GM18519 (cell line): ENCODE measurements around the gene ARMC8.

Experiments used
- ATAC-seq: cut with Tn5 transposase; IDR thresholded peaks from one replicate; pipeline ENCODE4 v1.9.1; 2021; ENCODE audit warnings: mild to moderate bottlenecking, moderate library complexity; ENCODE audit not compliant: unreplicated experiment, low FRiP score

Gene ARMC8

GRCh38 chr3:138197524-138197923 is 10.4 kb downstream of the ARMC8 start:
- ATAC-seq: no peak

DNA sequence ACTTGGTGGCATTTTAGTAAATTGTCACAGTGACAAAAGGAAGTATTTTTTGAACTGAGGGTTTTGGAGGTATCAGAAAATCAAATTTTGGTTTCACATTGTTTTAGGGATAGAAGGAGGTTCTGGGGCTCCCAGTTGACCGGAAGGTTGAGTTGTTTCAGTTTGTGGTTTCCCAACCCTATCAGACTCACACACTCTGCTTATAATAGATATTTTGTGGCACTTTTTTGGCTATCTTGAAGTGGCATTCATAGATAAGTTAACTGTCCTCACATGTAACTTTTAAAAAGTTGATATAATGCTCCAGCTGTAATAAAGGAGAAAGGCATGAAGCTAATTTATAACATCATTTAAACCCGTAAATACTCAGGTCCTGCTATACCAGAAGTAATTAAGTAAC is 12.8 kb downstream of the ARMC8 start:
- no peak for ATAC-seq

GRCh38 chr3:138200424-138200823 is 13.3 kb downstream of the ARMC8 start:
- no peak for ATAC-seq

DNA sequence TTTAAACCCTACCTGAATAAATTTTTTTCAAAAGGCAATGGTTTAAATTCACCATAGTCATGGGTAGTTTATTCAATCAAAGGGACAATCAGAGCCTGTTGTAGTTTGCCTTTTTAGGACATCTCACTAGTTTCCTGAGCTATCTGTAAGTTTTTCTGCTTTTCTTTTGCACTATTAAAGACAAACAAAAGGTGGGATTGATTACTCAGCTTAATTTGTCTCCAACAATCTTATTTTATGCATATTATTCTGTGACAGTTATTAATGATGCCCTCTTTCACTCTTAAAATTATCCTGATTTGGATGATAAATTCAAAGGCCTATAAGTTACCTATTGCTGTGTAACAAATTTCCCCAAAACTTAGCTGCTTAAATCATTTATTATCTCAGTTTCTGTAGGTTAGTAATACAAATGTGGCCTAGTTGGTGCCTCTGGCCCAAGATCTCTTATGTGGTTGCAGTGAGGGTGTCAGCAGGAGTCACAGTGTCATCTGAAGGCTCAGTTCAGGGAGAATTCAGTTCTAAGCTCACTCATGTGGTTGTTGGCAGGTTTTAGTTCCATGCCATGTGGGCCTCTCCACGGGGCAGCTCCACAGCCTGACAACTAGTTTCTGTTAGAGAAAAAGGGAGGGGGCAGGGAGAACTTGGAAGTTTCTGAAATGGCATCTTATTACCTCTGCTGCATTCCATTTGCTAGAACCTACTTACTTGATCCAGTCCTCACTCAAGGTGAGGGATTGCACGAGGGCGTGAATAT is 16.0 kb downstream of the ARMC8 start:
- no peak for ATAC-seq

GRCh38 chr3:138203938-138204337 is 16.8 kb downstream of the ARMC8 start:
- ATAC-seq: no peak

GRCh38 chr3:138205527-138205926 is 18.4 kb downstream of the ARMC8 start:
- no peak for ATAC-seq

DNA sequence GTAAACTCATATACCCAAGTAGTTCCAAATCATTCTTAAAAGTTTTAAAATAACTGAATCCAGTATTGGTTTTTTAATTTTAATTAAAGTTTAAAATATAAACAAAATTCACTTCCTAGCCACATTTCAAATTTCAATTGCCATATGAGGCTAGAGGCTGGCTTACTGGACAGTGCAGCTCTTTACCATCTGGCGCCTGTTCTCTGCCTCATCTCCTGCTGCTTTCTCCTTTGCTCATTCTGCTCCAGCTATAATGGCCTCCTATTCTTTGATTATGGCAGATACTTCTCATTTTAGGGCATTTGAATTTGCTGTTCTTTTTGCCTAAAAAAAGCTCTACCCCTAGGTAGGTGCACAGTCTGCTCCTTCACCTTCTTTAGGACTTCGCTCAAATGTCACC is 19.1 kb downstream of the ARMC8 start:
- ATAC-seq: no peak

GRCh38 chr3:138210528-138210927 is 23.4 kb downstream of the ARMC8 start:
- ATAC-seq: no peak

DNA sequence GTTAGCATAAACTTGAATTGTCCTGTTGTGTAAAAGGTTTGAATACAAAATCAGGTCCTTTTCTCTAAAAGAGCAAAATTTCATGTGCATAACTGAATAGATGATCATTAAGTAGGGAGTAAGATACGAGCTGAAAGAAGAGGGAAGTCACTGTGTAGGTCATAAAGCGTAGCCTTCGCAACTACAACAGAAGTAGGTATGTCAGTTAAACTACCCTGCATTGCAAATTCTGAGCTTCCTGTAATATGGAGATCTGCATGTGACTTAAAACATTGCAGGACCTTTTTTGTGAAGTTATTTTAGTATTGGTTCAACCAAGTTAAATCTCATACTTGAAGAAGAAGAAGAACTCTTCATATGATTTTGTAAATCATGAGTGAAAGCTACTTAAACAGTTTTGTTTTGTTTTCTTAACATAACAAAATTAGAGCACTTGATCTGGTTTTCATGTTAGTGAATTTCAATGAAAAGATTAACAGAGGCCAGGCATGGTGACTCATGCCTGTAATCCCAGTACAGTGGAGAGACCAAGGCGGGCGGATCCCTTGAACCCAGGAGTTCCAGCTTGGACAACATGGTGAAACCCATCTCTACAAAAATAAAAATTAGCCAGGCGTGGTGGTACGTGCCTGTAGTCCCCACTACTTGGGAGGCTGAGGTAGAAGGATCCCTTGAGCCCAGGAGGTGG is 26.4 kb downstream of the ARMC8 start:
- no peak for ATAC-seq

DNA sequence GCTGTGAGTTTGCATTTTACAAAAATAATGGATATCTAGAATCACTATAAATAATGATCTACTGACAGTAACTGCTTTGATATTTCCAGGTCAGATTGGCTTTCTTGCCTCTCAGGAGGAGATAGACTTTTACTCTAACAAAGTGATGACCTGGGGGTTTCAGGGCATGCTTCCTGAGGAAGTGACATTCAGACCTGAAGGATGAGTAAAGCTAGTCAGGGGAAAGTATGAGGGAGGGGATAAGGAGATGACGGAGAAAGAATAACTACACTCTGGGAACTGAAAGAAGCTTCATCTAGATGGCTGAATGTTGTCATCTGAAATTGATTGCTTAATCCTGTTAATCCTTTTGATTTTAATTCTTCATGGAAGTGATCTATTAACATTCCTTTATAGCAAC is 32.2 kb downstream of the ARMC8 start:
- no peak for ATAC-seq

- ATAC-seq: no peak
Observed at GRCh38 chr3:138220242-138220641, 33.1 kb downstream of the ARMC8 start.

DNA sequence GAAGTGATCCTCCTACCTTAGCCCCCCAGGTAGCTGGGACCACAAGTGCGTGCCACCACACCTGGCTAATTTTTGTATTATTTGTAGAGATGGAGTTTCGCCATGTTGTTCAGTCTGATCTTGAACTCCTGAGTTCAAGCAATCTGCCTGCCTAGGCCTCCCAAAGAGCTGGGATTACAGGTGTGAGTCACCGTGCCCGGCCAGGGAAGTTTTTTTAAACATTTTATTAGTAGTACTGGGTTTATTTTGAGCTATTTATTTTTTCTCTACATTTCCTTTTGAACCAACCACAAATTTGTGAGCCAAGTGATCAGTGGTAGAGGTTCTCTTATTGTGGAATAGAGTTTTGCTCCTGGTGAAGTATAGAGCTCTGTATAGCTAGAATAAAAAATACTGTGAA is 33.7 kb downstream of the ARMC8 start:
- no peak for ATAC-seq

- ATAC-seq: no peak
Observed at GRCh38 chr3:138222131-138222941, 35.2 kb downstream of the ARMC8 start.

DNA sequence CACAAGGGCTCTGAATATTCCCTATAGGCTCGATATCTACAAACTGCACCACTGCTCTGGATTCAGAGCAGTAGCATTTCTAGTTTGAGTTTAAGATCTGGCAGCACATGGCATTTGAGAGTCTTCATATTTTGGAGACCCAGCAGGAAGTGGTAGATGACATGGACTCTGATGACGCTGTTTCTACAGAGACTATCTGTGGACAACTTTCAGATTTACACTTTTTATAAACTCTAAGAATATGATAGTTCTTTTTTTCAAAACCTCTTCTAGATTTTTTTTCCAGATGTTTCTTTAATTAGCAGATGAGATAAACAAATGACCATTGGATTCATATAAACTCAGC is 35.8 kb downstream of the ARMC8 start:
- ATAC-seq: no peak

GRCh38 chr3:138227650-138228049 is 40.5 kb downstream of the ARMC8 start:
- ATAC-seq: no peak

DNA sequence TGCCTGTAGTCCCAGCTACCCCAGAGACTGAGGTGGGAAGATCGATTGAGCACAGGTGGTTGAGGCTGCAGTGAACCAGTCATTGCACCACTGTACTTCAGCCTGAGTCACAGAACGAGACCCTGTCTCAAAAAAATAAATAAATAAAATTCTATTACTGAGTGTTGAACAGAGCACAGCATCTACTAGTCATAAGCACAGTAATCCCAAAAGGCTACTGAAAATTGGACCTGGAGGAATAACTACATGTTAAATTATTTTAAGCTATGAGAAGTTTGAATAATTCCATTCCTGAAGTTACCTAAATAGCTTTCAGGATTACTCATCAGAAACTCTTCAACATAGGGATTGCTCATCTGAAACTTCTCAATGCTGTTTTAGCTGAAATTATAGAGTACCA is 43.4 kb downstream of the ARMC8 start:
- no peak for ATAC-seq

DNA sequence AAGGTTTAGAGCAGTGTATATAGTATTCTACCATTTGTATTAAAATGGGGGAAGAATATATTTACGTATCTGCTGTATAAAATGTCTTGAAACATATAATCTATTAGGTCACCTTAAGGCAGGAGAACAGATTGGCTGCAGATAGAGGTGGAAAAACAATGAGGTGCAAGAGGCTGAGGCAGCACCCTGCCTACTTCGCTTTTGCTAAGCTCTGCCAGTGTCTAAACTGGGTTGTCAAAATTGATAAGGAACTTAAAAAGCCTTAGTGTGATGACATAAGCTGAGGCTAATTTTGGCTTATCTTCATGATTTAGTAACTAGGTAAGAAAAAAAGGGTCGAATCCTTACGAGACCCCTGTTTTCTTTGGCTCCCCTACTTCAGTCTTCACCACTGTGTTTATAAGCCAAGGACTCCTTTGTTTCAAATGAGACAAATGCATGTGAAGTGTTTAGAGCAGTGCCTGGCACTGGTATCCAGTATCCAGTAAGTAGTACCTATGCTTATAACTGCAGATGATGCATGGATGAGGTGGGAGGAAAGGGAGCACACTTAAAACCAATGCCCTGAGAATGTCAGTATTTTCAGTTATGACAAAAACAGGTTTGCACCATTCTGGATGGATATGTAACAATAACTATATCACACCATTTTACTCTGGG is 45.7 kb downstream of the ARMC8 start:
- ATAC-seq: no peak

DNA sequence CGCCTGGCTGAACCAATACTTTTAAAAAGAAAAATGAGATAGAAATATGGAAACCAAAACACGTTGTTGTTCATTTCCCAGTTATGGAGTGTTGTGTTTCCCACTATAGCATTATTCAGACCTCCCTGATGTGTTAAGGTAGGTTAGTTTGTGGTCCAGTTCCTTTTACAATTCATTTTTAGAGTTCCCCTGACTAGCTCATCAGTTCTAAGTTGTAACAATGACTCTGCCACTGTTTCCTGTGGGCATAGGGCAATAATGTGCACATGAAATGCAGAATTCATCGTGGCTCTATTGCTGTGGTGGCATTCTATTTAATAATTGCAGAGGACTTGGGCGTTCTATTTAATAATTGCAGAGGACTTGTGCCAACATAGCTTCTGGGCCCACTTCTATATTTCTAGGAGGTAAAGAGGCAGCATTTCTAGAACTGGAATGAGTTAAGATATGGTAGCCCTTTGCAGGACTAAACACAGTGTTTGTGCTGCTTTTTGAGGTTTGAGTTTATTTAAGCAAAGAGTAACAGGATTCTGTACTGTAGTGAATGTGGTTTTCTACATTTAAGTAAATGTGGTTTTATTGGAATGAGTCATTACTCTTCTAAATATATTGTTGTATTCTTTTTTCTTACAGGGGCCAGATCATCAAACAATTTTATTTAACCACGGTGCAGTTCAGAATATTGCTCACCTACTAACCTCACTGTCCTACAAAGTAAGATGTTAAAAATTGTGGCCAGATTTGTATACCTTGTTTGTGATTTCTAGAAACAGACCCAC is 47.5 kb downstream of the ARMC8 start:
- no peak for ATAC-seq

DNA sequence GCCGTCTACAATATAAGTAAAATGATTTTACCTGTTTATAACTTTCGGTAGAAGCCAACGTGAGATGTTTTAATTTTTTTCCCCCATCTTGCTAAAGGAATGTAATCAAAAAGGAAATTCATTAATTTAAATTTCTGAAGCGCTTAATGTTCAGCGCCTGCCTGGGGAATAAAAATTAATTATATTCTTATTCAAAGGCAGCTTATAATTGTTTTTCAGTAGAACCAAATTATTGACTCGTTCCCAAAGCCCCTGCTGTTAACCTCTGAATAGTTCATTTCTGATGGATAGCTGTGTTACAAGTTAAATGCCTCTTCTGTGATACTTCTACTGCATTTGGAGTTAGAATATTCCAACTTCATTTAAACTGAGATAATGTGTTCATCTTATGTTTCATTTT is 51.6 kb downstream of the ARMC8 start:
- no peak for ATAC-seq

DNA sequence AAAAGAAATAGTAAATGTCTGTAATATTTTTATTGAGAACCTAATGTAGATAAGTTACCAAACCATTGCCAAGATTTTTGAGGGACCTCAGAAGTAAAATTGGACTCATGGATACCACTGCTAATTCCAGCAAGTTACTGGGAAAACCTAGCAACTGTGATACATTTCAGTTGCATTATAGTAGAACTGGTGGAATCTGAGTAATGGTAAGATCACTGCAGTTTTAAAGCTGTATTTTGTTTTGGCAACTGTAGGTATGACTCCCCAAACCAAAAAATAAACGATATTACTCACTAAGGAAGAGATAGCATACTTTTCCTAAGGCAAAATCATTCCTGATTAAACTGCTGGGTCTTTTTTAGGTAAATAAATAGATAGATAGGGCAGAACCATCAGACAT is 54.0 kb downstream of the ARMC8 start:
- no peak for ATAC-seq
